ENCODE data around the gene COL5A1.
"Not testable (repeated sequence)": the region's sequence is repeated elsewhere in the genome, so short reads cannot be mapped to it uniquely, and the experiment has no call there.

The COL5A1 gene

GRCh38 chr9:134666831-134667230, 25.2 kb downstream of the COL5A1 start:
- DNase-seq: peak; percentile 17

GRCh38 chr9:134668977-134669376, 27.4 kb downstream of the COL5A1 start:
- in situ Hi-C loops (cut with MboI; ENCODE audit: low pct_unique_long_range_greater_than_20kb, low sequenced_read_pairs); DNase-seq: not testable (repeated sequence)

More at GRCh38 chr9:134666831-134667230, 25.2 kb downstream of the COL5A1 start:
- in situ Hi-C loops (cut with MboI; ENCODE audit: low pct_unique_long_range_greater_than_20kb, low sequenced_read_pairs): no loop called here

- DNase-seq: no peak
- in situ Hi-C loops (cut with MboI; ENCODE audit: low pct_unique_long_range_greater_than_20kb, low sequenced_read_pairs): no loop called here
These were observed 27.9 kb downstream of the COL5A1 start for GRCh38 chr9:134669399-134669955.

GRCh38 chr9:134670042-134670525, 28.5 kb downstream of the COL5A1 start:
- no peak for DNase-seq
- in situ Hi-C loops (cut with MboI; ENCODE audit: low pct_unique_long_range_greater_than_20kb, low sequenced_read_pairs): no loop called here

GRCh38 chr9:134670851-134671281, 29.3 kb downstream of the COL5A1 start:
- in situ Hi-C loops (cut with MboI; ENCODE audit: low pct_unique_long_range_greater_than_20kb, low sequenced_read_pairs): no loop called here
- no peak for DNase-seq

GRCh38 chr9:134671341-134672113, 29.9 kb downstream of the COL5A1 start:
- DNase-seq: no peak
- in situ Hi-C loops (cut with MboI; ENCODE audit: low pct_unique_long_range_greater_than_20kb, low sequenced_read_pairs): no loop called here

GRCh38 chr9:134676361-134676760, 34.8 kb downstream of the COL5A1 start:
- no peak for DNase-seq
- in situ Hi-C loops (cut with MboI; ENCODE audit: low pct_unique_long_range_greater_than_20kb, low sequenced_read_pairs): no loop called here

GRCh38 chr9:134676886-134677285, 35.3 kb downstream of the COL5A1 start:
- in situ Hi-C loops (cut with MboI; ENCODE audit: low pct_unique_long_range_greater_than_20kb, low sequenced_read_pairs): no loop called here
- DNase-seq: no peak

GRCh38 chr9:134677743-134678142, 36.1 kb downstream of the COL5A1 start:
- DNase-seq: no peak
- in situ Hi-C loops (cut with MboI; ENCODE audit: low pct_unique_long_range_greater_than_20kb, low sequenced_read_pairs): no loop called here

GRCh38 chr9:134678206-134678605, 36.6 kb downstream of the COL5A1 start:
- in situ Hi-C loops (cut with MboI; ENCODE audit: low pct_unique_long_range_greater_than_20kb, low sequenced_read_pairs): no loop called here
- DNase-seq: no peak

GRCh38 chr9:134678666-134679443, 37.3 kb downstream of the COL5A1 start:
- no peak for DNase-seq
- in situ Hi-C loops (cut with MboI; ENCODE audit: low pct_unique_long_range_greater_than_20kb, low sequenced_read_pairs): no loop called here

- DNase-seq: no peak
- in situ Hi-C loops (cut with MboI; ENCODE audit: low pct_unique_long_range_greater_than_20kb, low sequenced_read_pairs): no loop called here
These were observed 38.2 kb downstream of the COL5A1 start for GRCh38 chr9:134679616-134680392.

GRCh38 chr9:134680393-134681060, 38.9 kb downstream of the COL5A1 start:
- in situ Hi-C loops (cut with MboI; ENCODE audit: low pct_unique_long_range_greater_than_20kb, low sequenced_read_pairs): no loop called here
- no peak for DNase-seq

- in situ Hi-C loops (cut with MboI; ENCODE audit: low pct_unique_long_range_greater_than_20kb, low sequenced_read_pairs): no loop called here
- DNase-seq: no peak
These were observed 39.6 kb downstream of the COL5A1 start for GRCh38 chr9:134681061-134681661.

GRCh38 chr9:134682026-134682425, 40.4 kb downstream of the COL5A1 start:
- DNase-seq: no peak
- in situ Hi-C loops (cut with MboI; ENCODE audit: low pct_unique_long_range_greater_than_20kb, low sequenced_read_pairs): no loop called here

- in situ Hi-C loops (cut with MboI; ENCODE audit: low pct_unique_long_range_greater_than_20kb, low sequenced_read_pairs): no loop called here
- no peak for DNase-seq
These were observed 41.2 kb downstream of the COL5A1 start for GRCh38 chr9:134682651-134683364.

GRCh38 chr9:134683714-134684374, 42.2 kb downstream of the COL5A1 start:
- no peak for DNase-seq
- in situ Hi-C loops (cut with MboI; ENCODE audit: low pct_unique_long_range_greater_than_20kb, low sequenced_read_pairs): no loop called here

Measured in KBM-7 (cell line).